GM21576 (cell line): ENCODE measurements around the gene DNAJC28.

Source experiments
- ATAC-seq: cut with Tn5 transposase; IDR thresholded peaks from one replicate; pipeline ENCODE4 v1.9.1; 2021; ENCODE audit warnings: mild to moderate bottlenecking, moderate library complexity; ENCODE audit not compliant: unreplicated experiment

DNAJC28 gene

GRCh38 chr21:33441489-33442477 lies 49.7 kb downstream of the DNAJC28 start:
- peak; percentile 70 for ATAC-seq
